GM18508 (cell line): ENCODE measurements around the gene TSPAN5.
"Not testable (repeated sequence)": the region's sequence is repeated elsewhere in the genome, so short reads cannot be mapped to it uniquely, and the experiment has no call there.

Experiments
- ATAC-seq: cut with Tn5 transposase; IDR thresholded peaks from one replicate; pipeline ENCODE4 v1.9.1; 2021; ENCODE audit warnings: moderate number of reproducible peaks; ENCODE audit not compliant: insufficient read depth, unreplicated experiment

Gene TSPAN5

DNA sequence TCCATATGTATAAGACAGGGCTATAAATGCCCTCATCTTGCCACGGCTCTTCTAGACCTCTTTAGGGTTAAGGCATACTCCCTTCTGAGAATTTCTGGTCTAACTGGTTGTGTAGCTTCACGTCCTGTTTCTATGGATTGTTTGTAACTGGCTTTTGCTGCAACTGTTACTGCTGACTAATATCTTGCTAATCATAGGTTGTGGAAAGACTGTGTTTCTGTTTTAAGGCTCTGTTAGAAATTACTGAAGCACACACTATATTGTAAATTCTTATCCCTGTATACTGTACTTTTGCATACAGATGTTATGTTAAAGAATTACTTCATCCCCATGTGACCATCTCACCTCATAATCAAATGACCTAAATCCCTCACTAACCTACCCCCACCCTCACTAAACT, 178.8 kb downstream of the TSPAN5 start:
- ATAC-seq, result not testable (repeated sequence)

- no peak for ATAC-seq
These were observed 181.5 kb downstream of the TSPAN5 start for GRCh38 chr4:98476891-98477290.

- ATAC-seq, result no peak
These were observed 184.0 kb downstream of the TSPAN5 start for GRCh38 chr4:98474408-98474844.

- no peak for ATAC-seq
These were observed 185.4 kb downstream of the TSPAN5 start for GRCh38 chr4:98473046-98473445.

DNA sequence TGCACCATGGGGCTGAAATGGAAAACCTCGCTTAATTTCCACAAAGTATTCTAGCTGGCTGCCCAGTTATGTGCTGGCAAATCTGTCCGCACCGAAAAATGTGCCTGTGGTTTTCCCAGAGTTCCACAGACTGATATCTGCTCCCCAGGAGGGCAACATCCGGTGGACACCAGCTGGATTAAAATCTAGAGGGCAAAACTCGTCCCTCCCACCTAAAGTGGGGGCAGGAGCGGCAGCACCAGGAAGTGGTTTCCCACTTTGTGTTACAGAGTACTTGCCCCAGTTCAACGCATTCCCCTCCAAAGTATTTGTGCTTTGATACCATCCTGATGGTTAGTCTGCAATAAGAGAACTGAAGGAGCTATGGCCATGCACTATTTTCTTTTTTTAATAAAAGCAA, 187.6 kb downstream of the TSPAN5 start:
- no peak for ATAC-seq

DNA sequence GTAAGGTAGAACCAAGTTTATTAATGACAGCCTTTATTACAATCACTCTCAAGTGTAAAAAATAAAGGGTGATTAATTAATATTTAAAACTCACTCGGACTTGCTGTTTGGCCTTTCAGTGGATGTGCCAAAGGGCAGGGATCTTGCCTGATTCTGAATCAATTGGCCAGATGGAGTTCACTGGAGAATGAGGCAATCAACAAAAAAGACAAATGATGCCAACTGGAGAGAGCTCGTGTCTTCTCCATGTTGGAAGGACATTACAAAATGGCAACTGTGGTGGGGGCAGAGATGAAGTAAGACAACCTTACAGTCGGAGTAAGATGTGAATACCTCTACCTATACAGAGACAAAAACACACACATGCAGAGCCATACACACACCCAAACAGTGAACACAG, 188.0 kb downstream of the TSPAN5 start:
- ATAC-seq, result no peak

DNA sequence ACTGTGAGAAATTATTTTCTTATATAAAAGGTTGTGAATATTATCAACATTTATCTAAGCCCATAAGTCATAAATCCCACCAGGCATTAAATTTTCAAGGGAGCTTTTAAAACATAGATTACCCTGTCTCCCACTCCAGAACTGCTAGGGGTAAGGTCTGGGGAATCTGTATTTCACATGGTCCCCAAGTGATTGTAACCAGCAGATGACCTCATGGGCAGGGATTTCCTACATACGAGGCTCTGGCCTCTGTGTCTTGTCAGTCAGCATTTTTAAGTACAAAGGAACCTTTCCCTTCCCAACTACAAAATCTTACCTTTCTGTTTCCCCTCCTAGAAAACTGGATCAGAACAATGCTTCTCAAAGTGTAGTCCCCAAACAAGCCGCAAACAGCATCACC, 188.6 kb downstream of the TSPAN5 start:
- no peak for ATAC-seq

DNA sequence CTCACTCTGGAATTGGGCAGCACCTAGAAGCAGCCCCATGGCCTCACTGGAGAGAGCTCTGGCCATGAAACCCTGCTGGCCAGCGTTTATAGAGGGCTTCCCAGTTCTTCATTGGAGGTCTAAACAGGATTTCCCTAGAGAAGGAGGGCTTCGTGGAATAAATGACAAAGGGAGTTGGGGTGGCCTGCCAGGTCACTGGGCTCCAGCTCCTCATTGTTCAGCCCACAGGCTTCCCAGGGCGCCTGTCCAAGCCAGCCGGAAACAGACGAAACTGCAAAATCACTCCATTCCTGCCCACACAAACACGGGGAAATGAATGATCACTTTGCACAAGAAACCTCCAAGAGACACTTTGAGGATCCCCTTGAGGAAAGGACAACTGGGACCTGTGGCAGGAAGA, 189.7 kb downstream of the TSPAN5 start:
- no peak for ATAC-seq

DNA sequence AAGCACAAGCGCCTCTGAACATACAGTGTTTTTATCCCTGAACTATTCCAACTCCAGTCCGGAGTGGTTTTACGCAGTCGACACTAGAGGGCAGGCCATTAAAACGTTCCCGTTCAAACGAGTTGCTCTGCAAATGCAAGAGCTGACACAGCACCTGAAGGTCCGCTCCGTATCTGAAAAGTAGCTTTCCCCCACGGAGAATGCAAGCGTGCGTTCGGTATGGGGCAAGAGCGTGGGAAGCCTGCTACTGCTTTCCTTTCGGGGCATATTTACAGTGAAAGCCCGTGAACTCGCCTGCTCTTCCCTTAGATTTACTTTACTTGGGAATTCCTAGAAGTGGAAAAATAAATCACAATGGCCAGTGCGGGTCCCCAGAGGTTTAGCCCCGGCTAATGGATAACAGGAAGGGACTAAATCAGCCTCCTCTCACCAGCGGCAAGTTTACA, 190.8 kb downstream of the TSPAN5 start:
- peak; percentile 94 for ATAC-seq

- no peak for ATAC-seq
These were observed 191.4 kb downstream of the TSPAN5 start for GRCh38 chr4:98466868-98467599.

GRCh38 chr4:98462487-98462886, 195.9 kb downstream of the TSPAN5 start:
- ATAC-seq, result no peak

GRCh38 chr4:98461121-98461865, 197.1 kb downstream of the TSPAN5 start:
- not testable (repeated sequence) for ATAC-seq

GRCh38 chr4:98457422-98457821, 201.0 kb downstream of the TSPAN5 start:
- ATAC-seq, result not testable (repeated sequence)

DNA sequence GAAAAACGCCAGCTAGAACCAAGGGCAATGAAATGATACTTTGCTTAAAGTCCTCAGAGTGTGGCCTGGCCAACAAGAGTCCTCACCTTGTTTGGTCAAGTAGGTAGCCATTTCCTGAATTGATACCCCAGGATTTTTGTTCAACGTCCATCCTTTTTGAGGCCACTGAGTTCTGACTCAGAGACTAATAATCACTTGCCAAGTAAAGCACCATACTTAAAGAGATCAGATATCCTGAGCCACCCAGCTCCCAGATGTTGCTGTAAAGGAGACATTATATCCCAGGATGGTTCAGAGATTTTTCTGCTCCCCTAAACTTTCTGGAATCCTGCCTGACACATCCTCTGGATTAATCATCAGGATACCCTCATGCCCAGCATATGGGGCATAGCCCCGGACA, 206.3 kb downstream of the TSPAN5 start:
- no peak for ATAC-seq

DNA sequence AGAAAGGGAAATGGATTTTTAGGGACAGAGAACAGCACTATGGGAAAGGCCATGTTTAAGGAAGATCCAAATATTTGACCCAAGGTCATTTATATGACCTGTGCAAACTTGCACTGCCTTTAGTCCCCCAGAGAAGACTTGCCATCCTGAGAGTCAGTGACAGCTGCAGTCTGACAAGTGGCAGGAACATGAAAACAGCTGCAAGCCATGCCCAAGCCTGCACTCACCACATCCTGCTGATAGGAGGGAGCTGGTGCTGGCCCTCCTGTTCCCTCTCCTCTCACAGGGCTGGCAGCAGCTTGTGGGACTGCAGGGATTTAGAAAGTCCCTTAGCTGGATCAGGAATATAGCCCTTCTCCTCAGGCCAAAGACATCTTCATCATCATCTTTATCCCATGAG, 209.5 kb downstream of the TSPAN5 start:
- peak; percentile 30 for ATAC-seq

GRCh38 chr4:98447648-98448047, 210.8 kb downstream of the TSPAN5 start:
- no peak for ATAC-seq

GRCh38 chr4:98446499-98447375, 211.7 kb downstream of the TSPAN5 start:
- peak; percentile 56 for ATAC-seq

- ATAC-seq, result no peak
These were observed 214.0 kb downstream of the TSPAN5 start for GRCh38 chr4:98444371-98444770.

- ATAC-seq, result no peak
These were observed 223.6 kb downstream of the TSPAN5 start for GRCh38 chr4:98434816-98435215.

- ATAC-seq, result no peak
These were observed 224.7 kb downstream of the TSPAN5 start for GRCh38 chr4:98433691-98434090.
